ENCODE data around the gene RGS12. TPM values are rescaled to one million over a fixed set of nuclear protein-coding genes. Genes with fewer than 3 reads are reported as not detected.

RGS12 gene
- total RNA-seq, 1 donor from 2014 or later: 26.3 TPM

GRCh38 chr4:3266076-3266475 is 26.7 kb upstream of the RGS12 start:
- DNase-seq (ENCODE audit: low spot score in 2 of 2): no peak

GRCh38 chr4:3267576-3268394 is 25.0 kb upstream of the RGS12 start:
- H3K27ac ChIP-seq: no peak overlapping the region
- no peaks in the 10 kb centered on the region for H3K4me1 ChIP-seq
- H3K4me3 ChIP-seq: no peak overlapping the region
- TF ChIP-seq CTCF (IDR thresholded peaks at IDR 0.05): no peak
- no peaks in the 10 kb centered on the region for H3K36me3 ChIP-seq
- DNase-seq (ENCODE audit: low spot score in 2 of 2): no peak
- H3K27me3 ChIP-seq: no peaks in the 10 kb centered on the region
- peaks cover 0 to 2% of the 10 kb centered on the region in 2 donors for H3K9me3 ChIP-seq
- intact Hi-C loops (cut with DNase I): no loop called here

More at GRCh38 chr4:3266076-3266475, 26.7 kb upstream of the RGS12 start:
- H3K27me3 ChIP-seq: no peaks in the 10 kb centered on the region
- no peaks in the 10 kb centered on the region for H3K9me3 ChIP-seq
- no peaks in the 10 kb centered on the region for H3K36me3 ChIP-seq
- no peaks in the 10 kb centered on the region for H3K4me1 ChIP-seq
- no peak for TF ChIP-seq CTCF (IDR thresholded peaks at IDR 0.05)
- H3K27ac ChIP-seq: no peak overlapping the region
- intact Hi-C loops (cut with DNase I): no loop called here
- no peak overlapping the region for H3K4me3 ChIP-seq

- no peak for DNase-seq (ENCODE audit: low spot score in 2 of 2)
- H3K27ac ChIP-seq: no peak overlapping the region
- peaks cover 0 to 9% of the 10 kb centered on the region in 2 donors for H3K9me3 ChIP-seq
- no peaks in the 10 kb centered on the region for H3K27me3 ChIP-seq
- H3K36me3 ChIP-seq: no peaks in the 10 kb centered on the region
- intact Hi-C loops (cut with DNase I): no loop called here
- no peak overlapping the region for H3K4me3 ChIP-seq
- TF ChIP-seq CTCF (IDR thresholded peaks at IDR 0.05): no peak
- no peaks in the 10 kb centered on the region for H3K4me1 ChIP-seq
Observed at GRCh38 chr4:3268395-3269104, 24.3 kb upstream of the RGS12 start.

- Histone ChIP-seq H3K4me1 (no peaks in the 10 kb centered on the region), H3K4me3 (no peak overlapping the region), H3K27me3 (no peaks in the 10 kb centered on the region), H3K36me3 (no peaks in the 10 kb centered on the region), H3K9me3 (peaks cover 0 to 9% of the 10 kb centered on the region in 2 donors), H3K27ac (no peak overlapping the region)
- no peak for DNase-seq (ENCODE audit: low spot score in 2 of 2)
- TF ChIP-seq CTCF (IDR thresholded peaks at IDR 0.05): no peak
- intact Hi-C loops (cut with DNase I): no loop called here
Observed at GRCh38 chr4:3269105-3269927, 23.5 kb upstream of the RGS12 start.

GRCh38 chr4:3269991-3270611 is 22.7 kb upstream of the RGS12 start:
- H3K4me1 ChIP-seq: no peaks in the 10 kb centered on the region
- H3K36me3 ChIP-seq: no peaks in the 10 kb centered on the region
- no peak overlapping the region for H3K4me3 ChIP-seq
- TF ChIP-seq CTCF (IDR thresholded peaks at IDR 0.05): no peak
- DNase-seq (ENCODE audit: low spot score in 2 of 2): no peak
- no peaks in the 10 kb centered on the region for H3K27me3 ChIP-seq
- no peak overlapping the region for H3K27ac ChIP-seq
- intact Hi-C loops (cut with DNase I): no loop called here
- H3K9me3 ChIP-seq: peaks cover 0 to 9% of the 10 kb centered on the region in 2 donors
